HFF-Myc (cell line): Measurements from ENCODE around the gene SNTG2.

Experiments used
- DNase-seq: peaks from one replicate; pipeline ENCODE4 v3.0.0-alpha.2; 2011; ENCODE audit warnings: low read depth; ENCODE audit errors: extremely low read depth
- H3K4me3 ChIP-seq: replicated peaks from 2 replicates; pipeline ENCODE4 v1.5.1; 2011; ENCODE audit warnings: low read depth, mild to moderate bottlenecking, control low read depth, low read length
- CTCF ChIP-seq: IDR thresholded peaks from 2 replicates; pipeline ENCODE4 v1.5.1; 2012; ENCODE audit warnings: mild to moderate bottlenecking, low read depth, low read length, control low read depth; ENCODE audit errors: missing control alignments

SNTG2 gene

GRCh38 chr2:960061-960736, 9.6 kb downstream of the SNTG2 start:
- no peak for TF ChIP-seq CTCF
- H3K4me3 ChIP-seq, result no peak overlapping the region
- DNase-seq, result no peak

GRCh38 chr2:961786-962185, 11.1 kb downstream of the SNTG2 start:
- TF ChIP-seq CTCF, result no peak
- DNase-seq, result no peak
- no peak overlapping the region for H3K4me3 ChIP-seq

- no peak for TF ChIP-seq CTCF
- H3K4me3 ChIP-seq, result no peak overlapping the region
- no peak for DNase-seq
Measured at GRCh38 chr2:963876-964275, 13.2 kb downstream of the SNTG2 start.

- DNase-seq, result no peak
- no peak for TF ChIP-seq CTCF
- no peak overlapping the region for H3K4me3 ChIP-seq
Measured at GRCh38 chr2:964562-964961, 13.9 kb downstream of the SNTG2 start.

- DNase-seq, result no peak
- H3K4me3 ChIP-seq, result no peak overlapping the region
- TF ChIP-seq CTCF, result no peak
Measured at GRCh38 chr2:965640-966147, 15.0 kb downstream of the SNTG2 start.

- no peak for TF ChIP-seq CTCF
- no peak for DNase-seq
- H3K4me3 ChIP-seq, result no peak overlapping the region
Measured at GRCh38 chr2:973129-973528, 22.5 kb downstream of the SNTG2 start.

GRCh38 chr2:974054-974453, 23.4 kb downstream of the SNTG2 start:
- DNase-seq, result no peak
- TF ChIP-seq CTCF, result no peak
- H3K4me3 ChIP-seq, result no peak overlapping the region
